Cardiac muscle cell (in vitro differentiated cells and primary cell): ENCODE measurements around the gene WDPCP. TPM values are rescaled to one million over a fixed set of nuclear protein-coding genes. Genes with fewer than 3 reads are reported as not detected.

Experiments
- DNase-seq, 2 donors: peaks; one replicate each; pipeline versions ENCODE4 v3.0.0 to v3.0.0-alpha.2; 2010 to 2017; ENCODE audit warnings: low read depth in 1 of 2, low spot score in 1 of 2
- H3K27ac ChIP-seq: fragments of 200-600 bp; sonication (generic); 2 replicates; pipeline ENCODE4 v1.5.1; 2016
- H3K27me3 ChIP-seq: fragments of 200-600 bp; sonication (generic); 2 replicates; pipeline ENCODE4 v1.6.0; 2016; ENCODE audit warnings: control low read depth
- H3K36me3 ChIP-seq: fragments of 200-600 bp; sonication (generic); 2 replicates; pipeline ENCODE4 v1.5.1; 2016; ENCODE audit warnings: control low read depth
- H3K4me1 ChIP-seq: fragments of 200-600 bp; sonication (generic); 2 replicates; pipeline ENCODE4 v1.8.1; 2017; ENCODE audit warnings: low read depth, mild to moderate bottlenecking, mixed run types
- H3K4me3 ChIP-seq: fragments of 200-600 bp; sonication (generic); 2 replicates; pipeline ENCODE4 v1.5.1; 2016; ENCODE audit warnings: mild to moderate bottlenecking
- H3K9me3 ChIP-seq: fragments of 200-600 bp; sonication (generic); 2 replicates; pipeline ENCODE4 v1.5.1; 2017; ENCODE audit warnings: low read depth, mild to moderate bottlenecking, control low read depth
- polyA plus RNA-seq: library from polyadenylated mRNA; unstranded; fragments of >200 nt; fragmentation: Nextera tagmentation; extraction: Ambion mirVana; gene quantifications from 2 replicates; pipeline ENCODE4 v1.2.1, GENCODE V29; 2016
- total RNA-seq: library from RNA; depleted of rRNA; stranded (reverse); fragments of >200 nt; gene quantifications from 2 replicates; pipeline ENCODE4 v1.2.3, GENCODE V29; 2016
- TF ChIP-seq, protein P1 (sequence below): IDR thresholded peaks from 2 replicates; pipeline ENCODE4 v1.5.1; 2012; ENCODE audit warnings: low read depth, mild to moderate bottlenecking, low read length

WDPCP gene
- total and polyA plus RNA-seq, 2 experiments from 2014 or later, result 6.7 to 9.2 TPM

DNA sequence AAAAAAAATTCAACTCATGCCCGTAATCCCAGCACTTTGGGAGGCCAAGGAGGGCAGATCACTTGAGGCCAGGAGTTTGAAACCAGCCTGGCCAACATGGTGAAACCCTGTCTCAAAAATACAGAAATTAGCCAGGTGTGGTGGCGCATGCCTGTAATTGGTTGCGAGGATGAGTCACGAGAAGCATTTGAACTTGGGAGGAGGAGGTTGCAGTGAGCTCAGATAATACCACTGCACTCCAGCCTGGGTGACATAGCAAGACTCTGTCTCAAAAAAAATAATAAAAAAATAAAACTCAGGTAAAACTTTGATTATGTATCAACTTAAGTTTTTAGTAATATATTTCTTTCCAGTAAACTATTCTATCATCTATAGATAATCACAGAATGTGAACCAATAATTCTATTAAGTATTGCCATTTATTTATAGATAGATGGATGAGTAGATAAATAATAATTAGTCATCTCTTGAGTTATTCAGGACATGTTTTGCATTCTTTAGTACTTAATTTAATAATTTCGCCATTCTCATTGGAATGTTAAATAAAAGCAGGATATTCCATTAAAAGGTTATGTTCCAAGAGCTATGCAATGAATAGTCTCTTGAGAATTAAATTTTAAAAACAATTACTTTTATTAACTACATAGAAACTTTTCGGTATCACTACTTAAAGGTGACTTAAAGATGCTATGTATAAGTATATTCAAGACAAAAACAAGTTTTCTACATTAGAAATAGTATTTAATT lies 48.7 kb downstream of the WDPCP start:
- Histone ChIP-seq H3K27me3 (no peaks in the 10 kb centered on the region), H3K36me3 (no peaks in the 10 kb centered on the region), H3K27ac (no peak overlapping the region), H3K9me3 (no peaks in the 10 kb centered on the region), H3K4me1 (no peaks in the 10 kb centered on the region), H3K4me3 (no peak overlapping the region)
- TF ChIP-seq, protein P1, sequence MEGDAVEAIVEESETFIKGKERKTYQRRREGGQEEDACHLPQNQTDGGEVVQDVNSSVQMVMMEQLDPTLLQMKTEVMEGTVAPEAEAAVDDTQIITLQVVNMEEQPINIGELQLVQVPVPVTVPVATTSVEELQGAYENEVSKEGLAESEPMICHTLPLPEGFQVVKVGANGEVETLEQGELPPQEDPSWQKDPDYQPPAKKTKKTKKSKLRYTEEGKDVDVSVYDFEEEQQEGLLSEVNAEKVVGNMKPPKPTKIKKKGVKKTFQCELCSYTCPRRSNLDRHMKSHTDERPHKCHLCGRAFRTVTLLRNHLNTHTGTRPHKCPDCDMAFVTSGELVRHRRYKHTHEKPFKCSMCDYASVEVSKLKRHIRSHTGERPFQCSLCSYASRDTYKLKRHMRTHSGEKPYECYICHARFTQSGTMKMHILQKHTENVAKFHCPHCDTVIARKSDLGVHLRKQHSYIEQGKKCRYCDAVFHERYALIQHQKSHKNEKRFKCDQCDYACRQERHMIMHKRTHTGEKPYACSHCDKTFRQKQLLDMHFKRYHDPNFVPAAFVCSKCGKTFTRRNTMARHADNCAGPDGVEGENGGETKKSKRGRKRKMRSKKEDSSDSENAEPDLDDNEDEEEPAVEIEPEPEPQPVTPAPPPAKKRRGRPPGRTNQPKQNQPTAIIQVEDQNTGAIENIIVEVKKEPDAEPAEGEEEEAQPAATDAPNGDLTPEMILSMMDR, result no peak
- no peak for DNase-seq

GRCh38 chr2:63538390-63538789 lies 49.9 kb downstream of the WDPCP start:
- Histone ChIP-seq H3K4me3 (no peak overlapping the region), H3K9me3 (no peaks in the 10 kb centered on the region), H3K36me3 (no peaks in the 10 kb centered on the region), H3K27me3 (no peaks in the 10 kb centered on the region), H3K4me1 (no peaks in the 10 kb centered on the region), H3K27ac (no peak overlapping the region)
- TF ChIP-seq, protein P1, result no peak
- DNase-seq, result no peak

DNA sequence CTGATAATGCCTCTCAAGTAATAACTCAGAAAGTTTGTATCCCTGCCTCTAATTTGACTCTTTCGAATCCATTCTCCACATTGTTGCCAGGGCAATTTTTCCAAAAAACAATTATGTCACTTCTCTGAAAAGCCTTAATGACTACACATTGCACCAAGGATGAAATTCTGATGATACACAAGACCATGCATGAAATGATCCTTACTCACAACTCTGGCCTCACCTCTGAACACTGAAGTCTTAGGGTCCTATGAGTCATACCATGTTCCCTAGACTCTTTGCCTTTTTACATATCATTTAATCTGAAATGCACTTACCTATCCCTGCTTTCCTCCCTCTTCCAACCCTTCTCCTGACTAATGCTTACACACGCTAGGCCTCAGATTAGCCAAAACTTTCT lies 51.0 kb downstream of the WDPCP start:
- Histone ChIP-seq H3K9me3 (no peaks in the 10 kb centered on the region), H3K4me1 (no peaks in the 10 kb centered on the region), H3K36me3 (no peaks in the 10 kb centered on the region), H3K27me3 (no peaks in the 10 kb centered on the region), H3K27ac (no peak overlapping the region), H3K4me3 (no peak overlapping the region)
- TF ChIP-seq, protein P1, result no peak
- DNase-seq, result no peak

DNA sequence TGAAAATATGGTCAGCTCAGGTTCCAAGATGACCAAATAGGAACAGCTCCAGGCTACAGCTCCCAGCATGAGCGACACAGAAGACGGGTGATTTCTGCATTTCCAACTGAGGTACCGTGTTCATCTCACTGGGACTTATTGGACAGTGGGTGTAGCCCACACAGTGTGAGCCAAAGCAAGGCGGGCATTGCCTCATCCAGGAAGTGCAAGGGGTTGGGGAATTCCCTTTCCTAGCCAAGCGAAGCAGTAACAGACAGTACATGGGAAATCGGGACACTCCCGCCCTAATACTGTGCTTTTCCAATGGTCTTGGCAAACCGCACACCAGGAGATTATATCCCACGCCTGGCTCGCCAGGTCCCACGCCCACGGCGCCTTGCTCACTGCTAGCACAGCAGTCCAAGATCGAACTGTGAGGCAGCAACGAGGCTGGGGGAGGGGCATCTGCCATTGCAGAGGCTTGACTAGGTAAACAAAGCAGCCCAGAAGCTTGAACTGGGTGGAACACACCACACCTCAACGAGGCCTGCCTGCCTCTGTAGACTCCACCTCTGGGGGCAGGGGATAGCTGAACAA lies 57.5 kb downstream of the WDPCP start:
- Histone ChIP-seq H3K36me3 (no peaks in the 10 kb centered on the region), H3K4me1 (no peaks in the 10 kb centered on the region), H3K4me3 (no peak overlapping the region), H3K27me3 (no peaks in the 10 kb centered on the region), H3K9me3 (no peaks in the 10 kb centered on the region), H3K27ac (no peak overlapping the region)
- DNase-seq, result no peak
- TF ChIP-seq, protein P1, result no peak

DNA sequence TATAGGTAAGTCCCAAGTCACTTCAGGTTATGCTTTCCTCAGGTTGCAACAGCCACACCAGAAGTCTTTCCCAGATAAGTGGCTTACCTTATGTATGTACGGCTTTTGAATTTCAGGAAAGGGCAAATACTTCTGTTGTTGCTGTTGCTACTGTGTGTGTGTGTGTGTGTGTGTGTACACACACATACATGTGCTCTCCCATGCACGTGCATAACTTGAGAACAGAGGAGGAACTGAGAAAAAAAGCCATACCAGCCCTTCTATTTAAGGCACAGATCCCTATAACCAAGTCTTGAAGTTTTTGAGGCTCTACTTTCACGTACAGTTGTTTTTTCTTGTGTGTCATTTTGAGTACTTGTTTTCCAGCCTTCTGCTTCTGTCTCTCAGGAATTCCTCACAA lies 62.4 kb downstream of the WDPCP start:
- Histone ChIP-seq H3K27ac (no peak overlapping the region), H3K36me3 (no peaks in the 10 kb centered on the region), H3K4me1 (no peaks in the 10 kb centered on the region), H3K9me3 (no peaks in the 10 kb centered on the region), H3K4me3 (no peak overlapping the region), H3K27me3 (no peaks in the 10 kb centered on the region)
- DNase-seq, result no peak
- TF ChIP-seq, protein P1, result no peak
